Measurements from ENCODE around the gene PDE4D. TPM values are rescaled to one million over a fixed set of nuclear protein-coding genes. Genes with fewer than 3 reads are reported as not detected.

Gene PDE4D
- total RNA-seq, 1 donor from 2014 or later: 39.2 TPM

GRCh38 chr5:59360130-59360555 lies 533.4 kb downstream of the PDE4D start:
- Histone ChIP-seq H3K27me3 (ENCODE audit: control insufficient read depth, insufficient read depth, low read length) (no peaks in the 10 kb centered on the region), H3K4me3 (ENCODE audit: low read depth, low read length) (no peak overlapping the region), H3K36me3 (ENCODE audit: control insufficient read depth, insufficient read depth, low read length) (no peaks in the 10 kb centered on the region)
- DNase-seq (ENCODE audit: low read depth): no peak
- TF ChIP-seq, protein P1, sequence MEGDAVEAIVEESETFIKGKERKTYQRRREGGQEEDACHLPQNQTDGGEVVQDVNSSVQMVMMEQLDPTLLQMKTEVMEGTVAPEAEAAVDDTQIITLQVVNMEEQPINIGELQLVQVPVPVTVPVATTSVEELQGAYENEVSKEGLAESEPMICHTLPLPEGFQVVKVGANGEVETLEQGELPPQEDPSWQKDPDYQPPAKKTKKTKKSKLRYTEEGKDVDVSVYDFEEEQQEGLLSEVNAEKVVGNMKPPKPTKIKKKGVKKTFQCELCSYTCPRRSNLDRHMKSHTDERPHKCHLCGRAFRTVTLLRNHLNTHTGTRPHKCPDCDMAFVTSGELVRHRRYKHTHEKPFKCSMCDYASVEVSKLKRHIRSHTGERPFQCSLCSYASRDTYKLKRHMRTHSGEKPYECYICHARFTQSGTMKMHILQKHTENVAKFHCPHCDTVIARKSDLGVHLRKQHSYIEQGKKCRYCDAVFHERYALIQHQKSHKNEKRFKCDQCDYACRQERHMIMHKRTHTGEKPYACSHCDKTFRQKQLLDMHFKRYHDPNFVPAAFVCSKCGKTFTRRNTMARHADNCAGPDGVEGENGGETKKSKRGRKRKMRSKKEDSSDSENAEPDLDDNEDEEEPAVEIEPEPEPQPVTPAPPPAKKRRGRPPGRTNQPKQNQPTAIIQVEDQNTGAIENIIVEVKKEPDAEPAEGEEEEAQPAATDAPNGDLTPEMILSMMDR (IDR thresholded peaks at IDR 0.05; ENCODE audit: insufficient read depth, low read length, poor library complexity, severe bottlenecking): no peak

DNA sequence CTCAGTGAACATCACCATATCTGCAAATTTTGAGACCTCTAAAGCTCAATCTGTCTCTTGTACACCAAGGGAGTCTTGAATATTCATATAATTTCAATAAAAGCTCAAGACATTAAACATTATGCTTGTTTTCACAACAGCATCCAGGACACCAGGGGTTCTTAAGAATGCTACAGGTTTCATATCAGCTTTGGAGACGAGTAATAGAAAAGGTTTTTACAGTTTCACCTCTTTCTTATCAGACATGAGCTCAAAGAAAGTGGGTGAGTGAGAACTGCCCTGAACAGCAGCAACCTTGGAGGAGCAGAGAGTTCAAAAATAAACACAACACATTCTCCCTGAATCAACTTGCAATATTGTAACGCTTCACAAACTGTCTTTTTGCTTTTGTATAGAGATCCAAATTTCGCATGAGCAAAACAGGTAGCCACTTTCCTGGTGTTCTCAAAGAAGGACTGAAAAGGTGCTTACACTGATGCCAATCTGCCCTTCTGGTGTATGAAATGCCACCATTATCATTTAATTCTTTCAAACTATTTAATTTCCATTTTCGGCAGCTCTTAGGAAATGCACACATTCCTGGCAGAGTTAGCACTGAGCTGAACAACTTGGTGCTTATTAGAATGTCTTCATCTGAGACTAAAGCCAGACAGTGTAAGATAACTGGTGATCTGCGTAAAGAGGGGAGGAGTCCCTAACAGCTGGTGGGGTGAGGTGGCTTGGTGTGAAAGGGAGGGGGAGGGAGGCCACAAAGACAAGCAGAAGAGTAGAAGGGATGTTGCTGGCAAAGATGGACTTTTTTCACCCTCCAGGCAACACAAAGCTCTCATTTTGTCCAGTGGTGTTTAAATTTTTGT lies 535.3 kb downstream of the PDE4D start:
- DNase-seq (ENCODE audit: low read depth): no peak
- H3K4me3 ChIP-seq (ENCODE audit: low read depth, low read length): no peak overlapping the region
- H3K27me3 ChIP-seq (ENCODE audit: control insufficient read depth, insufficient read depth, low read length): no peaks in the 10 kb centered on the region
- TF ChIP-seq, protein P1 (IDR thresholded peaks at IDR 0.05; ENCODE audit: insufficient read depth, low read length, poor library complexity, severe bottlenecking): no peak
- H3K36me3 ChIP-seq (ENCODE audit: control insufficient read depth, insufficient read depth, low read length): no peaks in the 10 kb centered on the region

DNA sequence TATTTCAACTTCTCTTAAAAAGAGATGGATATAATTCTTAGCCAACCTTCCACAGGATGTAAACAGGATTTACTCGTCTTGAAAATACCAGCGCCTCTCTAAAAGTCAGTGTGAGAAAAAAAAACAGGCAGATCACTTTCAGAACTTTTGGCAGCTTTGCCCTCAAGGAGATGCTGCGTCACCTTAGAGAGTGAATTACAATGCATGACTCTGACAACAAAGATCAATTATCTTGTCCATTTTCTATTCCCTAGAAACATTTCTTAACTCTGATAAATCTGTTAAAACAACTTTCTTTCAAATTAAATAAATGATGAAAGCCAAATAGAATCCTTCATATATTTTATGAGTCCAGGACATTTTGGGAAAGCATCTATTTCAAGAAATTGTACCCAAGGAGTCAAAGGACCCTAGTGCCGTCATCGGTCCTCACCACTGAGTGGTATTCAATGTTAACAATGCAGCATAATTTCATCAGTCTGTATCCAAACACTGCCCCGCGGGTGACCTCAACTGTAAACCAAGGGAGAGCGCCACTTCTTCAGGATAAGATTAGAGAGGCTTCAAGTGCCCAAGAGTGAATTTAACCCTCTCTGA lies 536.0 kb downstream of the PDE4D start:
- DNase-seq (ENCODE audit: low read depth): no peak
- H3K4me3 ChIP-seq (ENCODE audit: low read depth, low read length): no peak overlapping the region
- TF ChIP-seq, protein P1 (IDR thresholded peaks at IDR 0.05; ENCODE audit: insufficient read depth, low read length, poor library complexity, severe bottlenecking): no peak
- no peaks in the 10 kb centered on the region for H3K36me3 ChIP-seq (ENCODE audit: control insufficient read depth, insufficient read depth, low read length)
- no peaks in the 10 kb centered on the region for H3K27me3 ChIP-seq (ENCODE audit: control insufficient read depth, insufficient read depth, low read length)

- Histone ChIP-seq H3K4me3 (ENCODE audit: low read depth, low read length) (no peak overlapping the region), H3K27me3 (ENCODE audit: control insufficient read depth, insufficient read depth, low read length) (no peaks in the 10 kb centered on the region), H3K36me3 (ENCODE audit: control insufficient read depth, insufficient read depth, low read length) (no peaks in the 10 kb centered on the region)
- DNase-seq (ENCODE audit: low read depth): no peak
- TF ChIP-seq, protein P1 (IDR thresholded peaks at IDR 0.05; ENCODE audit: insufficient read depth, low read length, poor library complexity, severe bottlenecking): no peak
Observed at GRCh38 chr5:59356813-59357380, 536.6 kb downstream of the PDE4D start.

- TF ChIP-seq, protein P1 (IDR thresholded peaks at IDR 0.05; ENCODE audit: insufficient read depth, low read length, poor library complexity, severe bottlenecking): no peak
- no peak for DNase-seq (ENCODE audit: low read depth)
Observed at GRCh38 chr5:59354811-59355210, 538.7 kb downstream of the PDE4D start.

More at GRCh38 chr5:59354811-59355210, 538.7 kb downstream of the PDE4D start:
- Histone ChIP-seq H3K4me3 (ENCODE audit: low read depth, low read length) (no peak overlapping the region), H3K27me3 (ENCODE audit: control insufficient read depth, insufficient read depth, low read length) (no peaks in the 10 kb centered on the region), H3K36me3 (ENCODE audit: control insufficient read depth, insufficient read depth, low read length) (no peaks in the 10 kb centered on the region)

All from kidney epithelial cell (primary cell).